ENCODE data around the gene APOF.
"Not testable (repeated sequence)": the region's sequence is repeated elsewhere in the genome, so short reads cannot be mapped to it uniquely, and the experiment has no call there.

APOF gene

DNA sequence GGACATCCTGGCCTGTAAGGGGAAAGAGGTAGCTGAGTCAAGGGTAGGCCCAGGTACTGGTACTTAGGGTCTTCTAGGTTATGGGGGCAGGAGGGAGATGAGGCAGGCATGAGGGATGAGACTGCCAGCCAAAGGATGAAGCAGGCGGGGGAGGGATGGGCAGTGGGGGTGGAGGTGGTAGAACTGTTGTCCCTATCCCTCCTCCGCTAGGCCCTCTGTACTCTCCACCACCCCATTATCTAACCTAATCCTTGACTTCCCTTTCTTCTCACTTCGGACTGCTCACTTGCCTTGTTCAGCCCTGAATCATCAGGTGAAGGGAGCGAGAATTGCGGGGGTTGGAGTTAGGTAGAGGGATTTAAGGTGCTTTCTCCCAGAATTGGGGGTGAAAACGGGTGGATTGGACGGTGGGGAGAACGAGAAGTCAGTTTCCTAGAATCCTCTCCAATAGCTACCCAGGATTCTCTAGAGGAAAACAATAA, 29.4 kb downstream of the APOF start:
- in situ Hi-C loops (cut with MboI; ENCODE audit: low sequenced_read_pairs) = no loop called here

DNA sequence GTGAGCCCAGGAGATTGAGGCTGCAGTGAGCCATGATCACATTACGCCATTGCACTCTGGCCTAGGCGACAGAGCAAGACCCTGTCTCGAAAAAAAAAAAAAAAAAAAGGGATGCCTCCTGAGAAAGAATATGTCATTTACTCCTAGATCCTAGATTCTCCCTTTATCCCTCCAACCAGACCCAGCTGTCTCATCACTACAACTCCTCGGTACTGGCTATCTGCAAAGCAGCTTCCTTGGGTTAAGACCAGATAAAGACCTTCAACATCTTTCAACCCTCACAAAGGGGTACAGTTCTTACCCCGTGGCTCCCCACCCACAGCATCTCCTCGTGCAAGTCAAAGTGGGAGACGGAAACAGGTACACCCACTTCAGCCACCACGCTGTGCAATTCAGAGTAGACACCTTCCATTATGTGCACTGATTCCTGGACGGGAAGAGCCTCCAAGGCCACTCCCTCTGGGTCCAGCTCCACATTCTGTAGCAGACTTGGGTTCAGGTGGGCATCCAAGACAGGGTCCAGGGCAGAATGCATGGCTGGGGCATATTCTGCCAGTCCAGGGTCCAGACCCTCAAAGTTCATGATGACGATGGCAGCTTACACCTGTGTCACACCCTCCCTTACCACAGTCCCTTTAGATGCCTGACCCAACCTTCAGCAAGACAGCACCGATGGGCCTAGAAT, 30.0 kb downstream of the APOF start:
- in situ Hi-C loops (cut with MboI; ENCODE audit: low sequenced_read_pairs) = no loop called here

GRCh38 chr12:56330936-56331490, 31.6 kb downstream of the APOF start:
- in situ Hi-C loops (cut with MboI; ENCODE audit: low sequenced_read_pairs) = no loop called here

DNA sequence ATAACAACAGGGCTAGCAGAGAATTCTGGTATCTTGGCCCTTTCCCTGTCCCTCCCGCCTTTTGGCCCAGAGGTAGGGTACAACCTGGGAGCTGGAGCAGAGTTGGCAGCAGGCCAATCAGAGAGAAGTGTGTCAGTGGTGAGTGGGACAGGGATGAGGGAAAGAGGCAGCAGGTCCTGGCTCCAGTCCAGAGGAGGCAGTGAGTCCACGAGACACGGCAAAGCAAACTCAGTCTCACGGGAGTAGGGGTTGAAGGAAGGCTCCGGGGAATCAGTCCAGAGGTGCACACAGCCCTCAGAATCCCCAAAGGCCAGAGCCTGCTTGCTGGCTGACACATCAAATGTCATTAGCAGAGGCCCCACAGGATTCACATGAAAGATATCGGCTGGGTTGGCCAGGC, 36.1 kb downstream of the APOF start:
- in situ Hi-C loops (cut with MboI; ENCODE audit: low sequenced_read_pairs) = no loop called here

- in situ Hi-C loops (cut with MboI; ENCODE audit: low sequenced_read_pairs) = no loop called here
These were observed 36.5 kb downstream of the APOF start for GRCh38 chr12:56326126-56326525.

GRCh38 chr12:56324206-56324605, 38.5 kb downstream of the APOF start:
- in situ Hi-C loops (cut with MboI; ENCODE audit: low sequenced_read_pairs) = no loop called here

DNA sequence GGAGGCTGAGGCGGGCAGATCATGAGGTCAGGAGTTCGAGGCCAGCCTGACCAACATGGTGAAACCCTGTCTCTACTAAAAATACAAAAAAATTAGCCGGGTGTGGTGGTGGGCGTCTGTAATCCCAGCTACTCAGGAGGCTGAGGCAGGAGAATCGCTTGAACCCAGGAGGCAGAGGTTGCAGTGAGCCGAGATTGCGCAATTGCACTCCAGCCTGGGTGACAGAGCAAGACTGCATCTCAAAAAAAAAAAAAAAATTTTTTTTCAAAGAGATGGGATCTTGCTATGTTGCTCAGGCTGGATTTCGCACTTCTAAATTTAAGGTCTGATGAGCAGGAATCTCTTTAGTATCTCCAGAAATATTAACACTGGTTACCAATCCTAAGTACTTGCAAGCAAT, 41.0 kb downstream of the APOF start:
- in situ Hi-C loops (cut with MboI; ENCODE audit: low sequenced_read_pairs) = not testable (repeated sequence)

GRCh38 chr12:56321027-56321426, 41.6 kb downstream of the APOF start:
- in situ Hi-C loops (cut with MboI; ENCODE audit: low sequenced_read_pairs) = no loop called here

DNA sequence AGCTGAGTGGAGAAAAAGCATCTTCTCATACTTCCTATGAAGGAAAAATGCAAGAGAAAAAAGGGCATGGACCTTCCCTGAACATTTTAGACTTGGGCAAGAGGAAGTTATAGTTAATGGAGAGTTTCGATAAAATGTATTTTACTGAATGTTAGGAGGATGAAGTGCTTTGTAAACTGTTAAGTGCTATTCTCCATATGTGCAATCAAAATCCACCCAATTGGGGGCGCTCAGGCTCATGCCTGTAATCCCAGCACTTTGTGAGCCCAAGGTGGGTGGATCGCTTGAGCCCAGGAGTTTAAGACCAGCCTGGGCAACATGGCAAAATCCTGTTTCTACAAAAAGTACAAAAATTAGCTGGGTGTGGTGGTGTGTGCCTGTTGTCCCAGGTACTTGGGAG, 45.0 kb downstream of the APOF start:
- in situ Hi-C loops (cut with MboI; ENCODE audit: low sequenced_read_pairs) = no loop called here

DNA sequence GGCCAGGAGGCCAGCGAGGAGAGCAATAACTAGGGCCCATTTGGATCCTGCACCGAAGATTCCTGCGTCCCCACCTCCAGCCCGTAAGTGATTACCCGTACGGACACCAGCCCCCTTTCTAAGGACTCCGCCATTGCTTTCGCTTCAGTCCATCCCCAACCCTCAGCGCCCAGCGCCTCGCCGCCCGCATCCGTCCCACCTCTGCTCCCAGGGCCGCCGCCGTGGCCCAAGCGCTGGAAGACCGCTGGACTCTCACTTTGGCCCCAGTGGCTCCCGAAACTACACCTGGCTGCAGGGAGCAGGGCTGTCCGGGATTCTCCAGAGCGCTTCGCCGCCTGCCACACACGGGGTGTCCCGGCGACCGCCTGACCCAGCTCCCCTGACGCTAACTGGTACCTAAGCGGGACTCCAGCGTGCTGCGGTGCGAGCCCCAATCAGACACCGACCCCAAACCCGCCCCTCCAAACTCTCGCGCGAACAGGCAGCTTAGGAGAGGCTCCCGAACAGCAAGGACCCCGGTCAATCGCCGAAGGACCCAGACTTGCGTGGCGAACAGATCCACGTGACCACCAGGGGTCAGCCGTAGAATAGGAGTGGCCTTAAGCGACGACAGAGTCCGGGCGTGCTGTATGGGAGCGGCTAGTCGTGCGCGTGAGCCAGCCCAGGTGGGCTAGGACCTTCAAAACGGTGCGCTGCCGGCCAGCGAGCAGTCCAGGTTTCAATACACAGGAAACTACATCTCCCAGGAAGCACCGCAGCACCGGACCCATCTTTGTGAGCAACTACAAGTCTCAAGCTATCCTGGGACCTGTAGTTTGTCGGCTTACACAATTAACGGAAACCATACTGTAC, 46.8 kb downstream of the APOF start, which contains the start of gene CNPY2:
Gene CNPY2 (minus strand): TSS at position 367 of the 852 bp plus-strand sequence. CDS start 771 bp downstream, outside the sequence.
- in situ Hi-C loops (cut with MboI; ENCODE audit: low sequenced_read_pairs) = no loop called here

DNA sequence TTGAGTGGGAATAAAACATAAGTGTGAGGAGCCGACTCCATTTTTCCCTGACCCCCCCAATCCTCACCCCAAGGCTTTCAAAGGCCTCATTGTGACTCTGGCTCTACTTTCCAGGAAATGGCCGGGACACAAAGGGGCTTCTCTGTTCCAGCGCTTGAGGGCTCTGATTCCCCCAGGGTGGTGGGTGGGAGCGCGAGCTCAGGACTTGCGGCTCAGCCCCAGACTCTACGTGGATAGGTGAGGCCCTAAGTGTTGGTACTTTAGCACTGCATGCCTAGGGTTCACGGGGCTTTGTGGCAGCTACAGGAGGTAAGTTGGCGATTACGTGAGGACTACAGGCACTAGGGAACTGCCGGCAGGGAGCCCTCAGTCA, 47.4 kb downstream of the APOF start:
- in situ Hi-C loops (cut with MboI; ENCODE audit: low sequenced_read_pairs) = no loop called here

DNA sequence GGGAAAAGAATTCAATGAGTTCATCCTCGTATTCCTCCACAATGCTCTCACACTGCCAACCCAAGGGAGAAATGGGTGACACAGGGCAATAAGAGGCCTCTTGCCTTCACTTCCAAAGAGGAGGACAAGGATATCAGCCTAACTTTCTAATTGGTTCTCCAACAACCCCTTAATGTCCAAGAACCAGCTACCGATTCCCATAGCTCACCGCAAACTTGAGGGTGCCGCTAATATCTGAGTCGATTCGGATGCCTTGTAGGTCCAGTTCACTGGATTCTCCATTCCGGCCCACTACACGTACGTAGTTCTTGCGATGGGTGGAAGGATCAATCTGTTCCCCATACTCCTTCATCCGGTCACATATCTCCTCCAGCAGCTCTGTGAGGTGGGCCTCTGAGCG, 51.7 kb downstream of the APOF start:
- in situ Hi-C loops (cut with MboI; ENCODE audit: low sequenced_read_pairs) = no loop called here
